Hematopoietic multipotent progenitor cell treated with erythropoietin and hydrocortisone succinate and interleukin-3 and kit ligand, for 15 days (in vitro differentiated cells): ENCODE measurements around the gene GPC3.

ENCODE experiments used
- DNase-seq: peaks from one replicate; pipeline ENCODE4 v3.0.0-alpha.2; 2015; ENCODE audit warnings: low spot score

The GPC3 gene

DNA sequence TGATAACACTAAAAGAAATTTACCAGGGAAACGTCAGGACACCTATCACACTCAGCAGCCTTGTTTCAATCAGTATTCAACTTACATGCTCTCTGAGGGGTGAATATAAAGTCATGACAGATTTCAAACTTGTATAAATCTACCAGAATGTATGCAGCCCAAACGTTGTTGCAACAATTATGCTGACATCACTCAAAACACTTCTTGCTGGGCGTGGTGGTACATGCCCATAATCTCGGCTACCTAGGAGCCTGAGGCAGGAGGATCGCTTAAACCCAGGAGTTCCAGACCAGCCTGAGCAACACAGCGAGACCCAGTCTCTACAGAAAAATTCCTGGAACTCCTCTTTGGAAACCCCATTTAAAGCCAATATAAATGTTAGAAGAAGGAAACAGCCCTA lies 303.5 kb downstream of the GPC3 start:
- DNase-seq: no peak

DNA sequence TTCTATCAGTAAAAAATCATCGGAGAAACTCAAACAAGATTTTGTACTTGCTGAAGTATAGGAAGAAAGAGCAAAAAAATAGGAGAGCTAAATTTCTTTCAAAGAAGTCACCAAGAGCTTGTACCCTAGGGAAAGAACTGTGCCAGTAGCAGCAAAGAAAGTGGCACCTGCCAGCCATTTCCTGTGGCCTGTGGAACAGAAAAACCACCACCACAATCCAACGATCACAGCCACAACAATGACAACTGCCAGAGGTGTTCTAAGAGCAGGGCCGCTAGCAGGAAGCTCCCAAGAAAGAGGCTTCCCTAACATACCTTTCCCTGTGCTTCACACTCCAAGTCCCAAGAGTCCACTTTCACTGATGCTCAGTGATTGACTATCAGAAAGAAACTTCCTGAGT lies 304.0 kb downstream of the GPC3 start:
- no peak for DNase-seq

DNA sequence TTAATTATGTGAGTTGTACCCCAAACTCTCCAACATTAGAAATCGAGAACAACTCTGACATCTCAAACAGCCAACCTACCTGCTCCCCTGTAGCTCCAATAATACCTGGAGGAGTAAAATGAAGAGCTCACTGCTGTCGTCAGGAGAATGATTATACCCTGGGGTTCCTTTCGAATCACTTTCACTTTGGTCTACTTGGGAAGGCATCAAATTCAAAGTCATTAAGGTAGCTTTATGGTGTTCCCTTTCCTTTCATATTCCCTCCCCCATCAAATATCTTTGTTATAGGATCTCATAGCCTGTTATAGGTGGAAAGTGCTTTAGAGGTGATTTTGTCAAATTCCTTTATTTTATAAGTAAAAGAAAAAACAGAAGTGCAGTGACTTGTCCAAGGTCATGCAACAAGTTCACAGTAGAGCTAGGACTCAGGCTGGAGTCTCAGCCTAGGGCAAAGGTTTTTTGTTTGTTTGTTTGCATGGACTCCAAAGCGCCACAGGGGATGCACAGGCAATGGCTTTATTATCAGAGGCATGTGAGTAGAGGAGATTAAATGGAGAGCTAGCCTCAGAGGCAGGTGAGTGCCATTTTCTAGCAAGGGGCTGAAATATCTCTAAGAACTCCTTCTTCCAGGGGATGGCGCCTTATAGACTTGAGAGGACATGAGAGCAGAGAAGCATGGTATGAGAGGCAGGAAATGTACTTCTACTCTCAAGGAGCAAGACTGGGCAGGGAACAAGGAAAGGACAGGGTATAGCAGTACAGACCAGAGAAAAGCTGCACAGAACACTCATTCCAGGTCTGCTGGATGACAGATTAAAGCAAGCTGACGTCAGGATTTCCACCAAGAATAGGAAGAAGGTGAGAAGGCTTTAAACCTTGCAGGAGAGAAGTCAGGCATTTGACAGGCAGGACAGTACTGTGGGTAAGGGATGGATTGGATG lies 308.0 kb downstream of the GPC3 start:
- DNase-seq: no peak

DNA sequence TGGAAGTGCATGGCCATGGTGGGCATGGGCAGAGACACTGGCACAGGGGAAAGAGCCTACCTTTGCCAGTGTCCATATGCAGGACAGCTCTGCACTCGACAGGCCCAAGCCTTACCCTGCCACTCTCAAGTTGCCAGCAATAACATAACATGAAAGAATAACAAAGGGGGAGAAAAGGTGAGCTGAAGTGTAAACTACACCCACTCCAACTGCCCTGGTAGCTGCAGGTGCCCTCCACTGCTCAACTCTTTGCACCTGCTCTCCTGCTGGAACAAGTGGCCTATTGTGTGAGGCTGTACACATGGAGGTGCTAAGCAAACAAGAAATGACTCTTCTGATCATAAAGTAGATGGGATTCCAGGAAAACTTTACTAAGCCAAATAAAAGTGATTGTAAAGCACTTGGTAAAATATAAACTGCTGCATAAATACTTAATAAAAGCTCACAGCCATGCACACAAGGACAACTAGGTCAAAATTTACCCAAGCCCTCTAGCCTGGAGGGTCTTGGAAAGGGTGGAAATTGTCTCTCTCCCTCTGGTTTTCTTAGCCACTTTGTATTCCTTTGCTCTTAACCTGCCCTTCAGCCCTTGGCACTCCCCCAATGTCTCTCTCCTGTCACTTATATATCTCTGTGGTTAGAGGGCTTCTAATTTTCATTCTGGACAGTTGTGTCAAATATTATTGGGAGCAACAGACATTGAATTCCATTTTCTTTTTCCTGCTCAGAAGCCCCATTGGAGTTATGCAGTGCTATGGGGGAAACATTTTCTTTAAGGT lies 308.9 kb downstream of the GPC3 start:
- no peak for DNase-seq

DNA sequence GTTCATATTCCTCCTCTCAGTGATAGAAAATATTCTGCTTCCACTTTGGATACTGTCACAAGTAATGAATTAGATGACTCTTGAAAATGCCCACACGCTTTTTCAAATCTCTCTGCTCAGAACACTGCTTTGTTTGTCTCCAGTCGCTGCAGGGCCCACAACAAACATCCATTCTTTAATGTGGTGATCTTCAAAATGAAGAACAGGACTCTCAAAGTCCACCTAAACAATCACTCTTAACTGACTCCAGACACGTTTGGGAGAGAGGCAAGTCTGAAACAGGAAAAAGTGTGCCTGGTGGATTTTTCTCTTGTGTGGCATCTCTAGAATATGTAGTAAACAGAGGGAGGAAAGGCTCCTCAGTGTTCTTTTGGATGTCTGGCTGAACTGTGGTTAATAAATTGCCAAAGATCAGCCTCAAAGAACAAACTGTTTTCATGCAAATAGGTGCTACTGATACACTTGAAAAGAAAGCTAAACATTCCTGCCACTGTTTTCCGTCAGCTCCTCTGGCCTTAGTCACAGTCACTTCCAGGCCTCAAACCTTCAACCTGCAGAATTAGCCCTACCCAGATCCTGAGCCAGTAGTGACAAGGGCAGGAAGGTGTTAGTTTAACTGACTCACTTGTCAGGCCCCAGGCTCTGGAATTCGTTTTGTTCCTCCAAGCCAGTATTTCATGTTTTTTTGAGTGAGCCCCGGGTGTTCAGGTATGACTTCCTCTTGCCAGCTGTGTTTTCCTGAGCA lies 310.5 kb downstream of the GPC3 start:
- DNase-seq: no peak

DNA sequence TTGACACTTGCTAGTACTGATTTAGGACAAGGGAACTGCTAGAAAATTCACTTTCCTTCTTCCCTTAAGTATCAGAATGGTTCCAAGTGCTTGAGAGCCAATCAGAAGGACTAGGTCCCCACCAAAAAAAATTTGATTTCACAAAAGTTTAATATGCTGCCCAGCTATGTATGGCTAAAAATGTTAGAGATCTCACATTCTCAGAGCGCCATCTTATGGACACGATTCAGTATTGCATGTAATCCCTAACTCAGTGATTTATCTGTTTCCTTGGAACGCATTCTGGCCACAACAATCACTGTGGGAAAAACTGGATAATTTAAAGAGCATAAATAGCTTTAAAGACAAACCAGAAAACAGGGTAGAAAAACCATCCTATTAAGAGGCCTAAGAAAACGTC lies 315.0 kb downstream of the GPC3 start:
- peak; percentile 1 for DNase-seq

DNA sequence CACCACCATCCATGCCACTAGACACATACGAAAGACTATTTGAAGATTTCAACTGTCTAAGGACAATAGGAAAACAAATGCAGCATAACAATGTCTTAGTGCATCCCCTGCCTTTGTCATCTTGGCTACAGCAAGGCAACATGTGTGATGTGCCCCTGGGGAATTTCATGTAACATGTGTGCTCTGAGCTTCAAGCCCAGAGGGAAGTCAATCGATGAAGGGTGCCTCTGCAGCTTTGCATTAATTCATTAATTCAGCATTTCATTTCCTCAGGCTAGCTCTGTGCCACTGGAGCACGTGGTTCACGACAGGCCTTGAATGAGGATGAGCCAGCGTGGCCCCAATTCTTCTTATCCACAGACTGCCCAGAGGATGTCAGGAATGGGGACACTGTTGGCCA lies 316.2 kb downstream of the GPC3 start:
- DNase-seq: no peak

DNA sequence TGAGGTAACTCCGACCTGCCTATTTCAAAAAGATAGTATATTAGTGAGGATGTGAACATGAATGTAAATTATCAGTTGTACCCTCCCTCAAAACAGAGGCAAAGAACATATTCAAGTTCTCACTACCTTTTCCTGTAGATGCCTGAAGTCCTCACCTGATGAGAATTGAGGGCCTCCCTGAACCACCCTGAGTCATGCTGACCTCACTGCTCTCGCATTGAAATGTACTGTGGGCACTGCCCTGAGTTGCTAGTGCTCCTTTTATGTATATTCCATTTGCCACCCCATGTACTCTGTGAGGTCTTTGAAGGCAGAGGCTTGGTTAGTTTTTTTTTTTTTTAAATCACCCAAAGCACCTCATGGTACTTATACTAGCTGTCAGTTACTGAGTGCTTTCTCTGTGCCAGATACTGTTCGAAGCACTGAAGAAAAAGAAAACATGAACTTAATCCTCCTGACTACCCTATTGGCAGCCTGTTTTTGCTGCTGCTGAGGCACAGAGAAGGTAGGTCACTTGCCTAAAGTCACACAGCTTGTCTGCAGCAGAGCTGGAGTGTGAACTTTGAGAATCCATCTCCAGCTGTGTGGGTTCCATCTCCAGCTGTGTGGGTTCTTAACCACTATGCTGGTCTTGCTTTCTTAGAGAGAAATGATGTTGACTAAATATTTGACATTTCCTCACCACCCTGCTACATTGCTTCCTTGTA lies 317.0 kb downstream of the GPC3 start:
- no peak for DNase-seq

DNA sequence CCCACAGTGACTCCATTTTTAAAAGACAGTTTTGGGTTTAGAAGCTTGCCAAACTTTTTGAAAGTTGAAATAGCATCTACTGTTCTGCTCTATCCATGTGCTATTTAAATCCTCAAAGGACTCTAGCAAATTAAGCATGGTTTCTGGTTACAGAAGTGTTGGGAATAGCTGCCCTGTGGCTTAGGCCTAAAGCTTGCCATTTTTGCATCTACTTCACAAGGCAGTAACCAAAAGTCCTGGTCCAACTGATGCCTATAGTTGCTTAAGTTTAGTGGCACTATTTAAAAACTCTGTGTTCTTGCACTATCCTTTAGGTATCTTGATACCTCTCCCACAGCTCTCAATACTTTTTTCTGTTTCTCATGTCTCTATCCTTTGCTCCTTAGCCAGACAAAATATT lies 319.1 kb downstream of the GPC3 start:
- no peak for DNase-seq

DNA sequence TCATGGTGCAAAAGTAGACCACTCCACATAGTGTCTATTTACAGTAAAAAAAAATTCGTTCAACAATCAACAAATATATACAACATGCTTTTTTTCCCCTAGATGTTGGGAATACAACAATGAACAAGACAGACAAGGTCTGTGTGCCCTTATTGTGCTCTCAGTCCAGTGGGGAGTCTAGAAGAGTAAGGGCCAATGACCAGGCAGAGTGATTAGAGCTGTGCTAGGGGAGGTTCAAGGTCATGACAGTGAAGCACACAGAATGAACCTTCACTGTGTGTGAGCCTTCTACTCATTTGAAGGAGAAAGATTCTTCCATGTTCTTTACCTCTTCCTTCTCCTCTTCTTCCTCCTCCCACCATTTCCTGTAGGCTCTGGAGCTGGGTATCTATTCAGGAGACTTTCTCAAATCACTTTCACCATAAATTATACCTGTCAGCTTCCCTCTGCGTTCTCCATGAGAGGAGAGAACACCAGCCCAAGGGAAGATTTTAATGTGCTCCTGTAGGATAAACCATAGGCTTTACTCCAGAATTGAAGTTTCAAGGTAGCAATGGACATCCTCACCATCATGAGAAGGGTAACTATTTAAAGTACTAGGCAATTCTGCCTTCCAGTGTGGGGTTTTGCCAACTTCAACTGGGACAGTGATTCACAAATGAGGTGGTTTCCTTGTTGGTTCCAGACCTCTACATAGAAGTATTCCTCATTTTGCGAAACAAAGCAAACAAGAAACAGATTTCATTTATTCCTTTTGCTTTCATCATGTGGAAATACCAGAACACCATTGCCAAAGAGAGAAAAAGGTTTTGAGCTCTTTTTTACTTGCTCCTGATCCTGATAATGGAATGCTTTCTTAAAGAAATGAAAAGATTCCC lies 323.2 kb downstream of the GPC3 start:
- DNase-seq: no peak

DNA sequence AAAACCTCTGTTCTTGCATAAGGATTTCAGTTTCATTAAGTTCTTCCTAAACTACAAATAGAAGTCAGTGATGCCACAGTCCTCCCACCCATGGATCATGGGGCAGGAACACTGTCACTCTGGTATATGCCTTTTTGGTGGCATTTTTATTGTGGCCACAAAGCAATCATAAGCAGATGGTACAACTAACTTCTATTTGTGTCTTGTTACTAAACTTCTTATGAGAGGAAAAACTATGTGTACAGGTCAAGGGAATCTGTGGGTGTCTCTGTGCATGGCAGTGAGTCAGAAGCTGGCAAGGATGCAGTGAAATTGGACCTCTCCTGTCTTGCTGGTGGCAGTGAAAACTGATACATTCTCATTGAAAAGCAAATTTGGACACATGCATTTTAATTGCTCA lies 325.1 kb downstream of the GPC3 start:
- no peak for DNase-seq

DNA sequence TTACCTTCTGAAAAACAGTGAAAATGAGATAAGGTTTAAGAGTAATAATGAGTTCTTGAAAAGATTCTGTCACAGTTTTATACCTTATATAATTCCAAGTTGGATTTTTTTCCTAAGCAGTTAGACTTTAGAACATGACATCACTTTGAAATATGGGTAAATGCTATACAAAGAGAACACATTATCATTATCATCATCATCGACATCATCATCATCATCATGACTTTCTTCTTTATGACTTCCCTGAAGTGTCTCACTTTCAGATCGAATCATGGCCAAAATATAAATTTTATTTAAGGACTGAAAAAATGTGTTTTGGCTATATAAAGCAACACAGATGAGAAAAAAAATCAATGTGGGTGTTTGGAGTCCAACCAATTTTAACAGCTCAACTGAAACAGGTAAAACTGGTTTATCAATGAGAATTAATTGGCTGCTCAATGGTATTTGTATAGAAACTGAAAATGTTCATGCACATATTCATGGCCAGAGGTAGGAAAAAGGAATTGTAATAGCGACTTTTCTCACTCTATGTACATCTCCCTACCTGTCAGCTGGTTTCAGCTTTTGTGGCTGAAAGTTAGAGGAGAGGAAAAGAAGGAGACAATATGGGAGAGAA lies 327.0 kb downstream of the GPC3 start:
- no peak for DNase-seq

DNA sequence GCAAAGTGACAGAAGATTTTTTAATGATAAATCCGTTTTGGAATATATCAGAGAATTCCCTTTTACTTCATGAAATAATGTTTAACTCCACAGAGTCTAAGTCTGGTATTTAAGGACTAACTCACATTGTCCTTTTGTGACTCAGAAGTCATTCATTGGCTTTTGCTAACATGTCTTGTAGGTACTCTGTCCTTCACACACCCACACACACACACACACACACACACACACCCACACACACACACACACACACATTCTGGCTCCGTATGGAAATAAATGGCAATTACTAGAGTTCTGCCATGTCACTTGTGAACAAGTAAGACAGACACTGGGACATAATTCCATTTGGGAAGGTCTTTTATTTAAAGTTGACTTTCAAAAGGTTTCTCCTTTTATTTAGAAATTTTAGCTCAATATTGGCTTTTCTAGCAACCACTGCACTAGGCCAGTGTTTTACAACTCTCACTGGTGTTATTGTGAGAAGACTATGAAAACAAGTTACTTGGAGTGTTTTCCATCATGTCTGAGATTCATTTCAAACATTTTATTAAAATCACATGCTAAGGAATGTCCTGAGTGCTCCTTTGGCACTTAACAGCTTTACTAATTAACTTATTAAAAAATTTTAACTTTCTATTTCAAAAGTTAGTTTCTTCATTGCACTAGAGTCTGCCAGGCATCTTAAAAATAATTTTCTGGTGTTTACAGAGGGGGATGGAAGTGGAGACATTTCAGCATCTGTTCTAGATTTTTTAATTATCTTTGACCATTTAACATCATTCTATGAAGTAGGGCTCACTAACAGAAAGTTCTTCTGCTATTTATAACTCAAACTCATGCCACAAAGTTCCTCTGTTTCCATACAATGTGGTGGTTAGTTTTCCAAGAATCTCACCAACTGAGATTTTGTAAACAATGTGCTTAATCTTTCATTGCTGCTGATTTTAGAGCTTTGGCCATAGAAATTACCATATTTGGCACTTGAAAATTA lies 329.8 kb downstream of the GPC3 start:
- no peak for DNase-seq

DNA sequence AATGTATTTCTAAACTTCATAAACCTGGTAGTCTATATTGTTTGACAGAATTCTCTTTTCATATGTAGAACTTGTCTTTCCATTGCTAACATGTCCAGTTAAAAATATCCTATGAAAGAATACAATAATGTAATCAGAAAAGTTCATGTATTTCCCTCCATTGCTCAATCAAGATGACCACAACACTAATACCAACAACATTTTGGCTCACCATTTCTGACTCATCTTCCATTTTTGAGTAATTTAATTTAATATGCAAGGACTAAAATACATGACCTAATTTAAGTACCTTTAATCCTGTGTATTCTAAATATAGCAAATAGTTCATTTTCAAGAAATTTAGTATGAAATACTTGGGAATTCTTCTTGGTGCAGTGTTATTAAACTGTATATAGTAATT lies 330.6 kb downstream of the GPC3 start:
- no peak for DNase-seq

DNA sequence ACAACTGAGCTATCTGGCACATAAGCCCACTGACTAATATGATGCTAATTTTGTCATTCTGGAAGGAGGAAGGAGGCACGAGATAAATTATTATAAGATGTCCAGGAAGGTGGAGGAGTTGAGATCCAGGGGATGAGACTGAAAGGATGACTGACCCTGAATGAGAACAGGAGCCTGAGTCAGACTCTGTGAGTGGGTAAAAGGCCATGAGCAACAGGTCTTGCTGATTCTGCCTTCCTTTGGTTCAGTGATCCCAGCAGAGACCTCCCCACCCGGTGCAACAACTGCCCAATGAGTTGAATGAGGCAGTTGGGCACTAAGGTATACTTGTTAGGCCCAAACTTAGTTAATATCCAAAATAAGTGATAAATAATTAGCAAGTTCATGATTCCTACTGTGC lies 332.0 kb downstream of the GPC3 start:
- no peak for DNase-seq

DNA sequence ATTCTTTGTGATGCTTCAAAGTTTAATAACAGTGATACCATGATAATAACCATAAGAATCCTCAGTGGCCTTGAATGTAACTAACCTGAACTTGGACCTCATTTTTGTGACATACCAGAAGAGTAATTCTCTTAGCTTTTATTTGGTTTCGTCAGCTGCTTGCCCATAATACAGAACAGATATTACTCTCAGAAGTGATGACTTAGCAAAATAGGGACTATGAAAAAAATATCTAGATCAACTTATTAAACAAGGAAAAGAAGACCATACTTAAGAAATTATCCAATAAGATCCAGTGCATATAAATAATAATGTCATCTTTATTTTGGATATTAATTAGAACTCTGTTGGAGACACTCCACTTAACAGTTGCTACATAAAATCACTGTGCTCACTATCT lies 333.2 kb downstream of the GPC3 start:
- DNase-seq: no peak

DNA sequence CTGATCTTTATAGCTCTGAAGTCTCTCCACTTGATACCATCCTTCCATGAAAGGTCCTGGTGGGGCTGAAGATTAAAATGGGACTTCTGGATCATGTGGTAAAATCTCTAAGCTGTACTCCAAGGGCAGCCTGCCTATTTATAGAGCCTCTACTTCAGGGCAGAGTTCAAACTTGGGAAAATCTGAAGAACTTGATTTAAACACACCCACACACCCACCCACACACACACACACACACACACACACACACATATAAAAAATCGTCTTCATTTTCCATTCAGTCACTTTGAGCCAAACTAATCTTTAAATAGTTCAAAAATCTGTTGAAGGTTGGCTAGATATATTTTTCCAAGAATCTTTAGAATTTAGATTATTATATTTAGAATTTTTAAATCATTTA lies 335.2 kb downstream of the GPC3 start:
- DNase-seq: no peak

DNA sequence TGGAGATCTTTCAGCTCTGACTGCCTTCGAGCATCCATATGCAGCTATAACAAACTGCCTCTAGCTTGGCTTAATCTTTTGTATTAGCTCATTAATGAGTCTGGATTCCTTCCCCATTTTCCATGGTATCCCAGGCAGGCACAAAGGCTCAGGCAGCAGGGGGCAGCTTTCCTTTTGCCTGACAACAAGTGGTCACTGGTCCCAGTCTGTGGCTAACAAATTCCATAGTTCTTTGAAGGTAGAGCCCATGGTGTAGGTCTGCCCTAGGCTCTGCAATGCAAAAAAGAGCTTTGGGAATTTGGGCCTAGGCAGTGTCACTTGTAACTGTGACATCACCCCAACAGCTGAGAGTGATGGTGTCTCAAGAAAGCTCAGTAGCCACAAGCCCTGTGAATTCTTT lies 335.7 kb downstream of the GPC3 start:
- DNase-seq: no peak

DNA sequence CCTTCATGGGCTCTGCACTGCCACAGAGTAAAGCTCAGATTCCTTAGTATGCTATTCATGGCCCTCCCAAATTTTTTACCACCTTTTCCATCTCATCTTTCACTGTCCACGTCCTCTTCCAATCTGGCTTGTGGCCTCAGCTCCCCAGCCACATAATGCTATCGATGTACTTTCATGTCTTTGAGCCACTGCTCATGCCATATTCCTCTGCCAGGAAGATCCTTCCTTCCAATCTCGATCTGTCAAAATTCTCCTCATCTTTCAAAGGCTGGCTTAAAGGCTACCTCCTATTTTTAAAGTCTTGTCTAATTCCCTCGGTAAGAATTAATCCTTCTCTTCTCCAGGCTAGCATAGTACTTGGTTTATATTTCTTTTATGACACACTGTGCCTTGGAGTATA lies 336.8 kb downstream of the GPC3 start:
- no peak for DNase-seq
